ENCODE results near the gene SLC4A11.

GRCh38 chr20:3190681-3191111, 48.3 kb downstream of the SLC4A11 start:
- TF ChIP-seq CTCF (IDR thresholded peaks at IDR 0.05) (no peak), ESRRA (IDR thresholded peaks at IDR 0.05; ENCODE audit: borderline replicate concordance, low read length) (no peak), POLR2A (IDR thresholded peaks at IDR 0.05; ENCODE audit: low read length) (no peak), MAZ (IDR thresholded peaks at IDR 0.05; ENCODE audit: borderline replicate concordance, low read depth, low read length) (no peak), BCL3 (IDR thresholded peaks at IDR 0.05) (no peak), JUN (IDR thresholded peaks at IDR 0.05) (no peak), MAX (IDR thresholded peaks at IDR 0.05) (no peak), KDM5A (IDR thresholded peaks at IDR 0.05) (no peak), BHLHE40 (IDR thresholded peaks at IDR 0.05; ENCODE audit: low read depth, low read length) (no peak), EHMT2 (IDR thresholded peaks at IDR 0.05; ENCODE audit: low read depth) (no peak), EP300 (IDR thresholded peaks at IDR 0.05) (no peak)
